Fibroblast of skin of scalp (primary cell): ENCODE data around the gene IL1A.

Source experiments
- DNase-seq: peaks from one replicate; pipeline ENCODE4 v3.0.0-alpha.2; 2013

Gene IL1A

DNA sequence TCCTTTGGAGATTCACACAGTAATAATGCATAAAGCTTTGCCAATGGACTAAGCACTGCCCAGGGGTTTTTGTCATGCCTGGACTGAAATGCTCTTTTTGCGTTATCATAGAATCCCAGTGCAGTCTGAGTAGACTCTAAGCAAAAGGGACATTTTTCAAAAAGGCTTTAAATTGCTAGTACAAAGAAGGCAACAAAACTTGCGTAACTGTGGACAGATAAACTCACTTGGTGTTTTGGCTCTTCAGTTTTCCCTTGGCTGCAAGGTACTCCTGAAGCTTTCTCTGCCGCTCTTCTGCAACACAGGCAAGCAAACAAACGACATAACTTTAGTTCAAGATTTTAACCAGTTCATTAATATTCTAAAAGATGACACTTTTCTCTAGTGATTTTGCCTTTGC lies 22.0 kb downstream of the IL1A start:
- DNase-seq, result no peak

- DNase-seq, result no peak
These were observed 24.1 kb downstream of the IL1A start for GRCh38 chr2:112760149-112760548.

DNA sequence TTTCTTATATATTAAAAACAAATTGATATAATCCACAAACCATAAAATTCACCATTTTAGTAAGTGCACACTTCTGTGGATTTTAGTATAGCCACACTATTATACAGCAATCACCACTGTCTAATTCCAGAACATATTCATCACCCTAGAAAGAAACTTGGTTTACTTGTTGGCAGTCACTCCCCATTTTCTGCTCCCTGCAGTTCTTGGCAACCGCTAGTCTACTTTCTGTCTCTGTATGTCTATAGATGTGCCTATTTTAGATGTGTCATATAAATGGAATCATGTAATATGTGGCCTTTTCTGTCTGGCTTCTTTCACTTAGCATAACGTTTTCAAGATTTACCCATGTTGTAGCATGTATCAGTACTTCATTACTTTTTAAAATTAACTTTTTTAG lies 25.6 kb downstream of the IL1A start:
- DNase-seq, result peak; percentile 54

- peak; percentile 12 for DNase-seq
These were observed 27.0 kb downstream of the IL1A start for GRCh38 chr2:112757265-112757664.

GRCh38 chr2:112756207-112756606 lies 28.1 kb downstream of the IL1A start:
- no peak for DNase-seq

GRCh38 chr2:112755444-112755843 lies 28.8 kb downstream of the IL1A start:
- DNase-seq, result no peak

- DNase-seq, result no peak
These were observed 29.7 kb downstream of the IL1A start for GRCh38 chr2:112754564-112754963.

DNA sequence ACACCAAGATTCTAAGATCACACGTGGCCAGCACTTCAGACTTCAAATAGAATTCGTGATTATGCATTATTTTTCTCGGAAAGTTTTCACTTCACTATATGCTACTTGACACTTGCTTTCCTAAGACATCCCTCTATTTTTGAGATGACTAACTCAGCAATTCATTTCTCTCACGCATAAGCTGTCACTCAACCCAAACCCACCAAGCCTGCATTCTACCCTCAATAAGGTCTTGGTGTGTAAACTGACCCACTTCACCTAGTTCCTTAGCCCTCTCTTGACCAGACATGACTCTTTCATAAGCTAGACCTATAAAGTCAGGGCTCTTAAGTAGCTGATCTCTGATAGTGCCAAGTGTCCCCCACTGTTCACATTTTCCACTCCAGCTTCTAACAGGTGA lies 31.6 kb downstream of the IL1A start:
- DNase-seq, result no peak

DNA sequence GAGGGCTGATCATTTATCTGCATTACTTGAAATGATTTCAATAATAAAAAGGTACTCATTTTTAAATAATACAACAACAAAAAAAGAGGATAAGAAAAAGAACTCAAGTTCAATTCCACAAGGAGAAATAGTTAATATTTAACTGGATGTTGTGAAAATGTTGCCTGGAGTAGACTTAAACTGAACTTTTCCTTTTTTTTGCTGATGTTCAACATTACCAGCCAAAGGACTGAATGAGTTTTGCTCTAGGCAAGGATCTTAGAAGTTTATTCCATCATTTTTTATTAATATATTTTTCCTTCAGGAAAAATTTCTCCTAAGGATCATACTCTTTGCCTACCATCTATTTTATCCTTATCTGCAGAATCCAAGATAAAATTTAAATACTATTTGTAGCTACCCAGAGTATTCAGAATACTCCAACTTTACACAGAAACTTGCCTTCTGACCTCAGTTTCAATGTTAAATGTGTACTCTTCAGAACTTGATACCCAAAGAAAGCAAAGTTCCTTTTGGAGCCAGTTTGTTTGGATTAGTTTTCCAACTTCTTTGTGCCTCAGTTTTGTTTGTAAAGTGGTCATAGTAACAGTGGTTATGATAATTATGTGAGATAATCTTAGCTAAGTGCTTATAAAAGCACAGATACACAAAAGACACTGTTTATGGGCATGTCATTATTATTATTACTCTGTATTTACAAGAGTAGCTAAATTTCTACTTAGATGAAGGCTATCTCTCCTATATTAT lies 32.7 kb downstream of the IL1A start:
- DNase-seq, result no peak

- peak; percentile 57 for DNase-seq
These were observed 33.8 kb downstream of the IL1A start for GRCh38 chr2:112750560-112750843.

DNA sequence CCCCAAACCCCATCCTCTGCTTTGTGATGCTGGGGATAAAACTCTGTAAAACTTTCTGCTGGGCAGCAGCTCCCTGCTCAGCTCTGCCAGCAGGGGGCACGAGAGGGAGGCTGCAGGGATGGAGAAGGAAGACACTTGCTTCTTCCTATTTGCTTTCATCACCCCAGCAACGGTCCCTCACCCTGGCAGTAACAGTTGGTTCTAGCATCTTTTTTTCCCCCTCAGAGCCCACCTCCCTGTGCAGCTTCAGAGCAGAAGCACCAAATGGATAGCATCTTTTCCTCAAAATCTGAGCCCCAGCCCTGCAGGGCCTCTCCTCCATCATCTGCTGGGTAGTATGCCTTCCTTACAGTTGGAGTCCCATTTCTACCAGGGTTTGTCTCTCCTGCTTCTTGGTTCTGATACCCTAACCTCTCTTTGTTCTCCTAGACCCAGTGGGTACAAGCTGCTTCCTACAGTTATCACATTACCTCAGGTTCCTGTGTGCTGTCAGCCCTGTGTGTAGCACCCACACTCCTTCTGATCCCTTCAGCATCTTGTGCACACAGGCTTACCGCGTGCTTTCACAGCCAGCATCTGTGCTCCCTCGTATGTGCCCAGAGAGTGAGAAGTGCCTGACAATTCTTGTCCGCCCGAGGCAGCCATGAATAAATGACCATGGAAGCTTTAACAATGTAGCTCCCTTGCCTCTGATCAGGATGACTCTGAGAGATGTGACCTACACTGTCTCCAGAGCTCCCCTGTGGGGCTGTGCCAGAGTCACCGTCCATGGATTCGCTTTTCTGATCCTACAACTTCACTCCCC lies 34.3 kb downstream of the IL1A start:
- DNase-seq, result peak; percentile 80

DNA sequence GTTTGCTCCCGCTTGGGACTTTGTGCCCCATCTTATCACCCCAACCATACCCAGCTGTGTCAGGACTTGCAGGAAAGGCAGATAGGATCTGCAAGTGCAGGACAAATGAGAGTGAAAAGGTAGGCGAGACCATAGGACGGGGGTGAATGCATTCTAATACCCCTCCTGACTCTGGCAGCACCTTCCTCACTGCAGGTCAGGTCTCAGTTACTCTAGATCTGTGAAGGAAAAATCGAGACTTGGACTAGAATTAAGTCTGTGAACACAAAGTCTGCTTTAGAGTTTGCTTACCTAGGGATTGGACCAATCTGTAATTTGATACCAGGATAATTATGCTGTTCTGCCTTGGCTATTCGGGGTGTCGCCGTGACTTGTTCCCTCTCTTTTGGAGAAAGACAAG lies 43.8 kb downstream of the IL1A start:
- no peak for DNase-seq

DNA sequence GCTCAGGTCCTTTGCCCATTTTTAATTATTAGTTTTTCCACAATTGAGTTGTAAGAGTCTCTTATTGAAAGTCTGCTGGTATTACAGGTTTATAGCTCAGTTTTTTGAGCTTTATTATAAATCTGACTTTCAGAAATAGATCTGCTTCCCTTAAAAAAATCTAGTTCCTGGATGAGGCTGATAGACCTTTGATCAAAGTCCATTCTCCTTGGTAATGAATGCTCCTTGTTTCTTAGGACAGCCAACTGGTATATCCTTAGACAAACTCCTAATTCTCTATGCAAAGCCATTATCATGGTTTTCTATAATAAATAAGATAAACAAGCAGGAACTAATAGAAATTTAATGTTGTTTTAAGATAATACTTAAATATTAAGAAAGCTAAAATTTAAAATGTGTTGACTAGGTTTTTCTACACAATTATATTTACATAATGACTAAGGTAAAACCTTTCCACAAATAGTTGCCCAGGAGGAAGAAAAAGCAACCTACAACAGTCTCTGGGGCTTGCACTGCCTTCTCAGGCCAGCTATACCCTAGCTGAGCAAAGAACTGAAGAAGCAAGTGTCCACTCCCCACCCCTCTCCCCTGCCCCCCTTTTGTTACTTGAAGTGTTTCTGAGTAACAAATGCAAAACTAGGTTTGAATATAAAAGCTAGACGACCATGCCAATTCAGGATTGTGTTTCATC lies 46.6 kb downstream of the IL1A start:
- DNase-seq, result no peak

DNA sequence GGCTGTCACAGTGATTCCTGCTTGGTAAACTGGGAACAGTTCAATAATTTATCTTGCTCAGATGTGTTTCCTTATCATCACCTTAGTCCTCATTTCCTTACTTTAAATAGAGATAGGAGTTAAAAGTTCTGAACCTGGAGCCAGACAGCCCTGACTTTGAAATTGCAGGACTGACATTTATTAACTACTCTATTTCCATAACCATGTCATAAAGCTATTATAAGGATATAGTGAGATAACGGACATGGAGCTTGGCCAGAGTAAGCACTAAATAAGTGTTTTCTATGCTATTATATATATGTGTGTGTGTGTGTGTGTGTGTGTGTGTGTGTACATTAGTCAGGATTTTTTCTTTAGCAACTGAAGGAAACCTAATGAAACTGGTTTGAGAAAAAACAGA lies 50.4 kb downstream of the IL1A start:
- DNase-seq, result no peak

GRCh38 chr2:112733456-112733855 lies 50.8 kb downstream of the IL1A start:
- no peak for DNase-seq

DNA sequence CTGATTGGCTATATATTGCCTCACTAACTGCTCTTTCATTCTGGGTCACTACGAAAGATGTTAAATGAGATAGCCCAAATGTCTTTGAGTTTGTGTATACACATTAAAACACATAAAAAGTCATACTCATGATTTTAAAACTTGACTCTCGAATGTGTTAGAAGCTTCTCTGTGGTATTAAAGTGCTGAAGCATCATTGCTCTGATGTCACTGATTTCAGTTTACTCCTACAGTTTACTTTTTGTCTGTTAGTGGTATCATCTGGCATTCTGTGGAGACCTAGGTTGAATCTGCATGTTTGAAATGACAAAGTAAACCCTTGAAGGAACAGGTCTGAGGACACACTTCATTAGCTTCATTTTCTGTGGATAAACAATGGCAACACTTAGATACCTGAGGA lies 52.8 kb downstream of the IL1A start:
- DNase-seq, result no peak

DNA sequence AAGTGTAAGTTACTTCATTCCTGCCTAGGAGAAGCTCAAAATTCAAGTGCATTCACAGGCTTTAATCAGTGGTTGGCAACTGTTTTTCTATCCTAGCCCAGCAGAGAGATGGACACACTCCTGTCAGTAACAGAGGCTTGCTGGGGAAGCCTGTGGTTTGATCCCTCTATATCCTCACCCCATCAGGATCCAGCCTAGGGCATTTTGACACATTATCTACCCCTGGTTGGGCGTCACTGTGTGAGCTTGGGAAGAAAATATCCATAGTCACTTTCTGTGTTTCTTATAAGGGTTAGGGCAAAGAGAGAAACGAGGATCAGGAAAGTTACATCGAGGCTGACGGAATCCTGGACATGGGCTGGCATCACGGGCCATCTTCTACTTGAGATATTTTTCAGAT lies 53.5 kb downstream of the IL1A start:
- no peak for DNase-seq

- no peak for DNase-seq
These were observed 54.1 kb downstream of the IL1A start for GRCh38 chr2:112730216-112730615.

GRCh38 chr2:112728378-112729175 lies 55.7 kb downstream of the IL1A start:
- DNase-seq, result no peak

GRCh38 chr2:112728029-112728362 lies 56.3 kb downstream of the IL1A start:
- DNase-seq, result no peak

GRCh38 chr2:112727276-112728028 lies 56.8 kb downstream of the IL1A start:
- no peak for DNase-seq

- peak; percentile 87 for DNase-seq
These were observed 57.7 kb downstream of the IL1A start for GRCh38 chr2:112726487-112727190.
